ENCODE data around the gene ERV3-1. TPM values are rescaled to one million over a fixed set of nuclear protein-coding genes. Genes with fewer than 3 reads are reported as not detected.

Gene ERV3-1
- total and polyA plus RNA-seq, 9 of the 15 experiments (the other 6 are each of a cell fraction or from before 2014, with no cell fraction given): 10.2 to 30.0 (median 22.0) TPM

DNA sequence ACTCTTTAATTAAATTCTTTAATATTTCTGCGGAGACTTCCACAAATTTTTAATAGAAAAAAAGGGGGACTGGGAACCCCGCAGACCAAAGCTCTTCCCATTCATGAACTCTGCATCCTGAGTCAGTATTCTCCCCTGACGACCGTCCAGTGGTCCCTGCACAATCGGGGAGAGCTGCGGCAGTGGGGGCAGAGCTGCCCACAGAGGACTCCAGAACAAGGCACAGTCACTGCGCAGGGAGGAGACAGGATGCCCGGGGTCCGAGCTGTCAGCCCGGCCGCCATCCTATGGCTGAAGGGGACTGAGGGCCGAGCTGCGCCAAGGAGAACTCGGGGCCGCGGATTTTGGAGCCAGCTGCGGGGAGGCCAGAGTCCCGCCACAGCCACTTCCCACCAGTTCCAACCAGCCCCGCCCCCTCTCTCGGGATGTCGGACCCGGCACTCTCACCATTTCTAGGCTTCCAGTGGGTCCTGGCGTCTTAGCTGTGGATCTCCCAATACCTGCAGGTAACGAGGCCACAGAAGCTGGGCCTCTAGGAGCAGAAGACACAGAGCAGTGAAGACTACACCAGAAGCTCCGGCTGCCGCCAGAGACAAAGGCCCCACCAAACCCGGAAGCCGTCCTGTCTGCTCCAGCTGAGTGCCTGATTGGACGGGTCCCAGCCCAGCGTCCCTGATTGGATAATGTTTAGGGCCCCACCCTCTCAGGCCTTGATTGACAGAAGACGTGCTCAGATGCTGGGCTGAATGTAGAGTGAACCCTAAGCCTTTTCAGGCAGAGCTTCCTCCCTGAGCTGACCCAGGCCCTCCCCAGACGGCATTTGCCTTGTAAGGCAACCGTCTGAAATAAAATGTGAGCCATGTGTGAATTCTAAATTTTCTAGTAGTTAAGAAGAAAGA, at the start of gene ERV3-1 (continued):
- TF ChIP-seq, protein P1, sequence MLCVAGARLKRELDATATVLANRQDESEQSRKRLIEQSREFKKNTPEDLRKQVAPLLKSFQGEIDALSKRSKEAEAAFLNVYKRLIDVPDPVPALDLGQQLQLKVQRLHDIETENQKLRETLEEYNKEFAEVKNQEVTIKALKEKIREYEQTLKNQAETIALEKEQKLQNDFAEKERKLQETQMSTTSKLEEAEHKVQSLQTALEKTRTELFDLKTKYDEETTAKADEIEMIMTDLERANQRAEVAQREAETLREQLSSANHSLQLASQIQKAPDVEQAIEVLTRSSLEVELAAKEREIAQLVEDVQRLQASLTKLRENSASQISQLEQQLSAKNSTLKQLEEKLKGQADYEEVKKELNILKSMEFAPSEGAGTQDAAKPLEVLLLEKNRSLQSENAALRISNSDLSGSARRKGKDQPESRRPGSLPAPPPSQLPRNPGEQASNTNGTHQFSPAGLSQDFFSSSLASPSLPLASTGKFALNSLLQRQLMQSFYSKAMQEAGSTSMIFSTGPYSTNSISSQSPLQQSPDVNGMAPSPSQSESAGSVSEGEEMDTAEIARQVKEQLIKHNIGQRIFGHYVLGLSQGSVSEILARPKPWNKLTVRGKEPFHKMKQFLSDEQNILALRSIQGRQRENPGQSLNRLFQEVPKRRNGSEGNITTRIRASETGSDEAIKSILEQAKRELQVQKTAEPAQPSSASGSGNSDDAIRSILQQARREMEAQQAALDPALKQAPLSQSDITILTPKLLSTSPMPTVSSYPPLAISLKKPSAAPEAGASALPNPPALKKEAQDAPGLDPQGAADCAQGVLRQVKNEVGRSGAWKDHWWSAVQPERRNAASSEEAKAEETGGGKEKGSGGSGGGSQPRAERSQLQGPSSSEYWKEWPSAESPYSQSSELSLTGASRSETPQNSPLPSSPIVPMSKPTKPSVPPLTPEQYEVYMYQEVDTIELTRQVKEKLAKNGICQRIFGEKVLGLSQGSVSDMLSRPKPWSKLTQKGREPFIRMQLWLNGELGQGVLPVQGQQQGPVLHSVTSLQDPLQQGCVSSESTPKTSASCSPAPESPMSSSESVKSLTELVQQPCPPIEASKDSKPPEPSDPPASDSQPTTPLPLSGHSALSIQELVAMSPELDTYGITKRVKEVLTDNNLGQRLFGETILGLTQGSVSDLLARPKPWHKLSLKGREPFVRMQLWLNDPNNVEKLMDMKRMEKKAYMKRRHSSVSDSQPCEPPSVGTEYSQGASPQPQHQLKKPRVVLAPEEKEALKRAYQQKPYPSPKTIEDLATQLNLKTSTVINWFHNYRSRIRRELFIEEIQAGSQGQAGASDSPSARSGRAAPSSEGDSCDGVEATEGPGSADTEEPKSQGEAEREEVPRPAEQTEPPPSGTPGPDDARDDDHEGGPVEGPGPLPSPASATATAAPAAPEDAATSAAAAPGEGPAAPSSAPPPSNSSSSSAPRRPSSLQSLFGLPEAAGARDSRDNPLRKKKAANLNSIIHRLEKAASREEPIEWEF (CRISPR knock-in tag; IDR thresholded peaks at IDR 0.05): no peak
- TF ChIP-seq CREM (IDR thresholded peaks at IDR 0.05; ENCODE audit: low read depth): peak; percentile 72
- TF ChIP-seq TAF9B (IDR thresholded peaks at IDR 0.05; ENCODE audit: partially characterized antibody): peak; percentile 90
- TF ChIP-seq, protein P2, sequence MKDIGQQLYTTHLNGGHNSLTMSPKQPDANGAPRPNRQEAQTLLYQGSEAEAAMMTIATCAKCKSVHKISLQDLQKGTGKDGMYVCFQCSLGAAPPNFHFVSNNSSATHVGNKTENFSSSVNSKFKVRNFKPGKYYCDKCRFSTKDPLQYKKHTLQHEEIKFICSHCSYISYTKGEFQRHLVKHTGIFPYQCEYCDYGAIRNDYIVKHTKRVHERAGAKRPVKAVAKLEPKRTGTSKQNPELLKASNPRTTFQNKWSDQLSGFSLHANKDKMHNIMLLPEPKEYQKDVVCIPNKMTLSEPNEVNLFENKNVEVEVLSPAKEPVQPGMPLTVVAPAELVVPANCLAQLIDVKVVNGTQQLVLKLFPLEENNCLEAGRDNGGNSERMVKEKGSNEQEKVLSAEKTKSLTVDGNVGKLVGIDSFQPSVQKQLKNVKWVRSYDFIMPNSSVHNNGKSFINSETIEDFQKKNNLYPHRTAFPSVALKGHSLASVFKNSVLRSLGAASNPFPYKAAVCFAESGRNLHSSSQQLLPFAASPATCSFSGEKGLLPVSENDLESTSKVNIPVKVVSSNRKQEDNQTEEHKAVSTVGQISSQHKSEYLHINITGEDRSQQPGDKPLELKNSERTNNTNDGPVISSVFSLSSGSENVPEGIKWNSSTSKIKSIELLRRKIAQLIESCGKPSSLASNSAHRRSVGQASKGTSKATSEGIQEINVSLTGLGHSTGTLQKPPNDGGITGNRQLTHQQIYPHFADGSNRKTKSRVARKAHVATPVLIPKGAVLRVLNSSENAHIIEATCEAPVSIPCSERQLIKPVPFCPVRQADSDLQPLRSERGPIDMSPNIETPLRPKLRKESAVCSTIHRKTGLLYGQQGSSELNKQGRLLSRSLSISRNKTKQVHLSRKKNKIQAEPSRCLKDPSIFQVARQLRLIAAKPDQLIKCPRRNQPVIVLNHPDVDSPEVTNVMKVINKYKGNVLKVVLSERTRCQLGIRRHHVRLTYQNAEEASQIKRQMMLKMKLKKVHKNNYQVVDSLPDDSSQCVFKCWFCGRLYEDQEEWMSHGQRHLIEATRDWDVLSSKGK (CRISPR knock-in tag; IDR thresholded peaks at IDR 0.05): no peak
- 0 out of 2 replicates have a peak, but pooled peaks have one; percentile 52 for TF ChIP-seq HDAC2 (IDR thresholded peaks at IDR 0.05)
- TF ChIP-seq, protein P3, sequence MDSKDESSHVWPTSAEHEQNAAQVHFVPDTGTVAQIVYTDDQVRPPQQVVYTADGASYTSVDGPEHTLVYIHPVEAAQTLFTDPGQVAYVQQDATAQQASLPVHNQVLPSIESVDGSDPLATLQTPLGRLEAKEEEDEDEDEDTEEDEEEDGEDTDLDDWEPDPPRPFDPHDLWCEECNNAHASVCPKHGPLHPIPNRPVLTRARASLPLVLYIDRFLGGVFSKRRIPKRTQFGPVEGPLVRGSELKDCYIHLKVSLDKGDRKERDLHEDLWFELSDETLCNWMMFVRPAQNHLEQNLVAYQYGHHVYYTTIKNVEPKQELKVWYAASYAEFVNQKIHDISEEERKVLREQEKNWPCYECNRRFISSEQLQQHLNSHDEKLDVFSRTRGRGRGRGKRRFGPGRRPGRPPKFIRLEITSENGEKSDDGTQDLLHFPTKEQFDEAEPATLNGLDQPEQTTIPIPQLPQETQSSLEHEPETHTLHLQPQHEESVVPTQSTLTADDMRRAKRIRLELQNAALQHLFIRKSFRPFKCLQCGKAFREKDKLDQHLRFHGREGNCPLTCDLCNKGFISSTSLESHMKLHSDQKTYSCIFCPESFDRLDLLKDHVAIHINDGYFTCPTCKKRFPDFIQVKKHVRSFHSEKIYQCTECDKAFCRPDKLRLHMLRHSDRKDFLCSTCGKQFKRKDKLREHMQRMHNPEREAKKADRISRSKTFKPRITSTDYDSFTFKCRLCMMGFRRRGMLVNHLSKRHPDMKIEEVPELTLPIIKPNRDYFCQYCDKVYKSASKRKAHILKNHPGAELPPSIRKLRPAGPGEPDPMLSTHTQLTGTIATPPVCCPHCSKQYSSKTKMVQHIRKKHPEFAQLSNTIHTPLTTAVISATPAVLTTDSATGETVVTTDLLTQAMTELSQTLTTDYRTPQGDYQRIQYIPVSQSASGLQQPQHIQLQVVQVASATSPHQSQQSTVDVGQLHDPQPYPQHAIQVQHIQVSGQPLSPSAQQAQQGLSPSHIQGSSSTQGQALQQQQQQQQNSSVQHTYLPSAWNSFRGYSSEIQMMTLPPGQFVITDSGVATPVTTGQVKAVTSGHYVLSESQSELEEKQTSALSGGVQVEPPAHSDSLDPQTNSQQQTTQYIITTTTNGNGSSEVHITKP (IDR thresholded peaks at IDR 0.05; ENCODE audit: partially characterized antibody): no peak
- TF ChIP-seq ZNF764 (CRISPR knock-in tag; IDR thresholded peaks at IDR 0.05; ENCODE audit: low read depth): no peak
- TF ChIP-seq FUS (optimal IDR thresholded peaks at IDR 0.05; ENCODE audit: low read depth, low read length): no peak
- TF ChIP-seq, protein P4, sequence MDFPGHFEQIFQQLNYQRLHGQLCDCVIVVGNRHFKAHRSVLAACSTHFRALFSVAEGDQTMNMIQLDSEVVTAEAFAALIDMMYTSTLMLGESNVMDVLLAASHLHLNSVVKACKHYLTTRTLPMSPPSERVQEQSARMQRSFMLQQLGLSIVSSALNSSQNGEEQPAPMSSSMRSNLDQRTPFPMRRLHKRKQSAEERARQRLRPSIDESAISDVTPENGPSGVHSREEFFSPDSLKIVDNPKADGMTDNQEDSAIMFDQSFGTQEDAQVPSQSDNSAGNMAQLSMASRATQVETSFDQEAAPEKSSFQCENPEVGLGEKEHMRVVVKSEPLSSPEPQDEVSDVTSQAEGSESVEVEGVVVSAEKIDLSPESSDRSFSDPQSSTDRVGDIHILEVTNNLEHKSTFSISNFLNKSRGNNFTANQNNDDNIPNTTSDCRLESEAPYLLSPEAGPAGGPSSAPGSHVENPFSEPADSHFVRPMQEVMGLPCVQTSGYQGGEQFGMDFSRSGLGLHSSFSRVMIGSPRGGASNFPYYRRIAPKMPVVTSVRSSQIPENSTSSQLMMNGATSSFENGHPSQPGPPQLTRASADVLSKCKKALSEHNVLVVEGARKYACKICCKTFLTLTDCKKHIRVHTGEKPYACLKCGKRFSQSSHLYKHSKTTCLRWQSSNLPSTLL (IDR thresholded peaks at IDR 0.05): no peak
- TF ChIP-seq FOXK2 (conservative IDR thresholded peaks at IDR 0.05 in 1 of 2, IDR thresholded peaks at IDR 0.05 in 1 of 2; ENCODE audit: low read depth in 2 of 2): 0 out of 4 replicates have a peak, but pooled peaks of 1 of the 2 experiments have one; percentile 20
- peak; percentile 15; the same call in 1 of the 2 replicates for TF ChIP-seq NCOA1 (IDR thresholded peaks at IDR 0.05; ENCODE audit: low read depth)

Measured in K562 (cell line).